ENCODE results near the gene KCNIP2.

The KCNIP2 gene

GRCh38 chr10:101782811-101783735 lies 60.5 kb downstream of the KCNIP2 start, which contains the start of gene NPM3:
Gene NPM3 (minus strand): TSS chr10:101783446. CDS start chr10:101783390, 56 bp downstream.
- DNase-seq (ENCODE audit: low spot score) = peak; percentile 59

GRCh38 chr10:101781984-101782810 lies 61.4 kb downstream of the KCNIP2 start:
- DNase-seq (ENCODE audit: low spot score) = no peak

- no peak for DNase-seq (ENCODE audit: low spot score)
Measured at GRCh38 chr10:101781655-101781983, 62.0 kb downstream of the KCNIP2 start.

- DNase-seq (ENCODE audit: low spot score) = peak; percentile 57
Measured at GRCh38 chr10:101780818-101781654, 62.6 kb downstream of the KCNIP2 start.

- DNase-seq (ENCODE audit: low spot score) = no peak
Measured at GRCh38 chr10:101780187-101780817, 63.3 kb downstream of the KCNIP2 start.

- DNase-seq (ENCODE audit: low spot score) = peak; percentile 47
Measured at GRCh38 chr10:101779544-101780186, 63.9 kb downstream of the KCNIP2 start.

GRCh38 chr10:101778781-101779543 lies 64.6 kb downstream of the KCNIP2 start:
- DNase-seq (ENCODE audit: low spot score) = no peak

- DNase-seq (ENCODE audit: low spot score) = no peak
Measured at GRCh38 chr10:101778151-101778780, 65.3 kb downstream of the KCNIP2 start.

GRCh38 chr10:101777619-101778145 lies 65.9 kb downstream of the KCNIP2 start:
- no peak for DNase-seq (ENCODE audit: low spot score)

GRCh38 chr10:101776161-101776817 lies 67.3 kb downstream of the KCNIP2 start:
- no peak for DNase-seq (ENCODE audit: low spot score)
